NCI-H1930 (cell line): ENCODE results near the gene SIK2.

ENCODE experiments used
- DNase-seq, 2 experiments: peaks; one replicate each; lab custom pipeline; 2025; lab: John Stamatoyannopoulos, UW

The SIK2 gene

GRCh38 chr11:111659201-111660115 lies 57.2 kb downstream of the SIK2 start:
- DNase-seq: no peak

GRCh38 chr11:111660822-111661221 lies 58.6 kb downstream of the SIK2 start:
- DNase-seq: no peak

GRCh38 chr11:111663820-111664219 lies 61.6 kb downstream of the SIK2 start:
- no peak for DNase-seq

- DNase-seq: no peak
Measured at GRCh38 chr11:111665777-111666176, 63.5 kb downstream of the SIK2 start.

- DNase-seq: no peak
Measured at GRCh38 chr11:111668980-111669379, 66.7 kb downstream of the SIK2 start.

GRCh38 chr11:111671383-111671782 lies 69.1 kb downstream of the SIK2 start:
- no peak for DNase-seq

GRCh38 chr11:111672949-111673348 lies 70.7 kb downstream of the SIK2 start:
- no peak for DNase-seq

GRCh38 chr11:111674941-111675340 lies 72.7 kb downstream of the SIK2 start:
- DNase-seq: no peak

- DNase-seq: no peak
Measured at GRCh38 chr11:111675891-111676290, 73.6 kb downstream of the SIK2 start.

GRCh38 chr11:111676878-111677585 lies 74.8 kb downstream of the SIK2 start:
- no peak for DNase-seq

- DNase-seq: no peak
Measured at GRCh38 chr11:111680486-111681175, 78.4 kb downstream of the SIK2 start.

GRCh38 chr11:111683806-111684205 lies 81.6 kb downstream of the SIK2 start:
- DNase-seq: no peak

- DNase-seq: no peak
Measured at GRCh38 chr11:111684251-111684650, 82.0 kb downstream of the SIK2 start.

GRCh38 chr11:111688013-111688412 lies 85.8 kb downstream of the SIK2 start:
- no peak for DNase-seq

GRCh38 chr11:111691176-111691575 lies 88.9 kb downstream of the SIK2 start:
- DNase-seq: no peak

- DNase-seq: no peak
Measured at GRCh38 chr11:111691741-111692140, 89.5 kb downstream of the SIK2 start.

- no peak for DNase-seq
Measured at GRCh38 chr11:111693224-111693937, 91.1 kb downstream of the SIK2 start.

- DNase-seq: no peak
Measured at GRCh38 chr11:111694851-111695250, 92.6 kb downstream of the SIK2 start.

GRCh38 chr11:111696556-111696955 lies 94.3 kb downstream of the SIK2 start:
- no peak for DNase-seq

- no peak for DNase-seq
Measured at GRCh38 chr11:111697933-111698371, 95.7 kb downstream of the SIK2 start.

GRCh38 chr11:111698852-111699559 lies 96.8 kb downstream of the SIK2 start:
- DNase-seq: no peak
